Liver (tissue), 9 donors: ENCODE data around the gene ENTPD6. TPM values are rescaled to one million over a fixed set of nuclear protein-coding genes. Genes with fewer than 3 reads are reported as not detected.

ENCODE experiments used
- DNase-seq: peaks from one replicate; pipeline ENCODE4 v3.0.0-alpha.2; 2017; ENCODE audit warnings: low spot score
- H3K27ac ChIP-seq, 2 donors: one replicate each; pipeline ENCODE4 v1.7.0; 2013; ENCODE audit warnings: inconsistent platforms in 2 of 2, low read length in 2 of 2, control low read depth in 1 of 2, low read depth in 1 of 2, mild to moderate bottlenecking in 1 of 2
- H3K27me3 ChIP-seq, 4 donors: one replicate each; pipeline versions ENCODE4 v1.6.1 to v1.7.0; 2013; ENCODE audit warnings: low read length in 3 of 4, inconsistent platforms in 1 of 4, mild to moderate bottlenecking in 1 of 4, moderate library complexity in 1 of 4; ENCODE audit not compliant: control insufficient read depth in 4 of 4, insufficient read depth in 4 of 4
- H3K36me3 ChIP-seq, 4 donors: one replicate each; pipeline versions ENCODE4 v1.6.1 to v1.7.0; 2013; ENCODE audit warnings: low read length in 3 of 4, mild to moderate bottlenecking in 3 of 4, low read depth in 1 of 4, moderate library complexity in 1 of 4; ENCODE audit not compliant: control insufficient read depth in 4 of 4, insufficient read depth in 3 of 4
- H3K4me1 ChIP-seq, 4 donors: one replicate each; pipeline versions ENCODE4 v1.6.1 to v1.7.0; 2013; ENCODE audit warnings: low read length in 3 of 4, mild to moderate bottlenecking in 3 of 4, moderate library complexity in 1 of 4; ENCODE audit not compliant: control insufficient read depth in 4 of 4, insufficient read depth in 4 of 4
- H3K4me3 ChIP-seq, 3 donors: one replicate each; pipeline versions ENCODE4 v1.6.1 to v1.7.0; 2013; ENCODE audit warnings: low read length in 3 of 3, control low read depth in 1 of 3, low read depth in 1 of 3, mild to moderate bottlenecking in 1 of 3
- H3K9ac ChIP-seq, 2 donors: one replicate each; pipeline ENCODE4 v1.7.0; 2013; ENCODE audit warnings: low read length in 2 of 2, mild to moderate bottlenecking in 2 of 2, moderate library complexity in 2 of 2, control low read depth in 1 of 2, low read depth in 1 of 2
- H3K9me3 ChIP-seq, 4 donors: one replicate each; pipeline versions ENCODE4 v1.6.1 to v1.7.0; 2013; ENCODE audit warnings: low read length in 3 of 4; ENCODE audit not compliant: control insufficient read depth in 4 of 4
- EGR1 ChIP-seq, 2 donors: IDR thresholded peaks; 2 replicates each; pipeline ENCODE4 v1.6.1; 2016 to 2018; ENCODE audit warnings: antibody characterized with exemption in 2 of 2, low read depth in 2 of 2
- FOXA1 ChIP-seq: IDR thresholded peaks from 2 replicates; pipeline ENCODE4 v1.6.1; 2016; ENCODE audit warnings: antibody characterized with exemption
- FOXA2 ChIP-seq: IDR thresholded peaks from 2 replicates; pipeline ENCODE4 v1.6.1; 2016; ENCODE audit warnings: antibody characterized with exemption
- GABPA ChIP-seq, 2 donors: IDR thresholded peaks in 1 of 2; conservative IDR thresholded peaks in 1 of 2; 2 replicates each; pipeline ENCODE4 v1.6.1; 2016; ENCODE audit warnings: antibody characterized with exemption in 2 of 2, mild to moderate bottlenecking in 1 of 2, moderate library complexity in 1 of 2
- HNF4A ChIP-seq, 2 donors: conservative IDR thresholded peaks; 2 replicates each; pipeline ENCODE4 v1.6.1; 2016; ENCODE audit warnings: antibody characterized with exemption in 2 of 2, mild to moderate bottlenecking in 2 of 2
- HNF4G ChIP-seq: IDR thresholded peaks from 2 replicates; pipeline ENCODE4 v1.6.1; 2016; ENCODE audit warnings: antibody characterized with exemption
- JUND ChIP-seq, 2 donors: IDR thresholded peaks; 2 replicates each; pipeline ENCODE4 v1.6.1; 2016; ENCODE audit warnings: antibody characterized with exemption in 2 of 2
- NR2F2 ChIP-seq: IDR thresholded peaks from 2 replicates; pipeline ENCODE4 v1.6.1; 2016; ENCODE audit warnings: antibody characterized with exemption
- RAD21 ChIP-seq, 2 donors: IDR thresholded peaks; 2 replicates each; pipeline ENCODE4 v1.6.1; 2016; ENCODE audit warnings: antibody characterized with exemption in 2 of 2, mild to moderate bottlenecking in 2 of 2
- RXRA ChIP-seq, 2 donors: IDR thresholded peaks; 2 replicates each; pipeline ENCODE4 v1.6.1; 2017 to 2018; ENCODE audit warnings: antibody characterized with exemption in 2 of 2, mild to moderate bottlenecking in 1 of 2
- SP1 ChIP-seq: IDR thresholded peaks from 2 replicates; pipeline ENCODE4 v1.6.1; 2018; ENCODE audit warnings: antibody characterized with exemption, mild to moderate bottlenecking
- TAF1 ChIP-seq: conservative IDR thresholded peaks from 2 replicates; pipeline ENCODE4 v1.6.1; 2016; ENCODE audit warnings: antibody characterized with exemption, mild to moderate bottlenecking
- YY1 ChIP-seq: IDR thresholded peaks from 2 replicates; pipeline ENCODE4 v1.6.1; 2016; ENCODE audit warnings: antibody characterized with exemption, mild to moderate bottlenecking
- WGBS: extraction: QIAGEN DNeasy Blood & Tissue Kit; methylation state at CpG from one replicate; pipeline ENCODE4 v1.1.7; 2013; 5-methylcytosine and 5-hydroxymethylcytosine counted together
- polyA plus RNA-seq, 2 donors: library from polyadenylated mRNA; stranded (reverse) in 1 of 2; unstranded in 1 of 2; fragments of 200-250 nt in 1 of 2; fragments of >200 nt in 1 of 2; fragmentation: Nextera tagmentation in 1 of 2; extraction: Ambion mirVana in 1 of 2; gene quantifications; one replicate each; pipeline versions ENCODE4 v1.2.1 to v1.2.3, GENCODE V29; 2013 to 2015
- total RNA-seq, 2 donors: library from RNA; depleted of rRNA; stranded (reverse); fragments of >200 nt; gene quantifications; one replicate each; pipeline ENCODE4 v1.2.3, GENCODE V29; 2014
- TF ChIP-seq, protein P1 (sequence below): fragments of 150-350 bp; IDR thresholded peaks from 2 replicates; pipeline ENCODE4 v1.5.1; 2017; ENCODE audit warnings: improper control_type of control experiment, low read depth, low read length; ENCODE audit not compliant: missing input control
- TF ChIP-seq, protein P2 (sequence below): IDR thresholded peaks from 2 replicates; pipeline ENCODE4 v1.6.1; 2016; ENCODE audit warnings: antibody characterized with exemption
- TF ChIP-seq, protein P3 (sequence below): IDR thresholded peaks from 2 replicates; pipeline ENCODE4 v1.6.1; 2016; ENCODE audit warnings: antibody characterized with exemption
- TF ChIP-seq, protein P4 (sequence below): IDR thresholded peaks from 2 replicates; pipeline ENCODE4 v1.6.1; 2016; ENCODE audit warnings: antibody characterized with exemption
- donor health status: healthy.
- donor health status: healthy.
- donor health status: healthy.
- donor health status: healthy.
- donor health status: healthy.

Gene ENTPD6
- total and polyA plus RNA-seq, 4 donors, result 14.9 to 29.9 (median 24.4) TPM

DNA sequence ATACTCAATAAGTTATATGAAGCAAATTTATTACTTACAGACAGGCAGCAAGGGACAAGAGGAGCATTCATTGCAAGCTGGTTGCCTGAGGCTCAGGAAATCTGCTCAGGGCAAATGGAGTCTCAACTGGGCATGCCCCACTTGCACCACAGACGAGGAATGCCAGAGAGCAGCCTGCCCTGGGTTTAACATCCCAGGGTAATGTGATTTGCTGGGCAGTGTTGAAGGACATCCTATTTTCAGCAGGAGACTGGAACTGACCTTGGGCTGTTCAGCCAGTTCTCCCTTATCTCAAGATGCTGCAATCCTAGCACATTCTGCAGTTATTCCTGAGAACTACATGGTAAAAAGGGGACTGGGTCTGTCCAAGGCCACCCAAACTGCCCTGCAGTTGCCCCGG is 3.8 kb upstream of the ENTPD6 start:
- TF ChIP-seq YY1, result no peak
- TF ChIP-seq SP1, result no peak
- no peak for TF ChIP-seq EGR1 (IDR thresholded peaks at IDR 0.05; ENCODE audit: low read depth in 2 of 2)
- TF ChIP-seq NR2F2, result no peak
- no peaks in the 10 kb centered on the region for H3K27me3 ChIP-seq
- no peaks in the 10 kb centered on the region for H3K36me3 ChIP-seq
- no peak overlapping the region for H3K27ac ChIP-seq
- WGBS, result 57% methylated on average over 2 of the region's 2 CpGs
- H3K4me1 ChIP-seq, result peaks cover 2 to 12% (median 5%) of the 10 kb centered on the region in 4 donors
- DNase-seq, result no peak
- no peak overlapping the region for H3K9ac ChIP-seq
- no peak overlapping the region for H3K4me3 ChIP-seq
- H3K9me3 ChIP-seq, result no peaks in the 10 kb centered on the region

DNA sequence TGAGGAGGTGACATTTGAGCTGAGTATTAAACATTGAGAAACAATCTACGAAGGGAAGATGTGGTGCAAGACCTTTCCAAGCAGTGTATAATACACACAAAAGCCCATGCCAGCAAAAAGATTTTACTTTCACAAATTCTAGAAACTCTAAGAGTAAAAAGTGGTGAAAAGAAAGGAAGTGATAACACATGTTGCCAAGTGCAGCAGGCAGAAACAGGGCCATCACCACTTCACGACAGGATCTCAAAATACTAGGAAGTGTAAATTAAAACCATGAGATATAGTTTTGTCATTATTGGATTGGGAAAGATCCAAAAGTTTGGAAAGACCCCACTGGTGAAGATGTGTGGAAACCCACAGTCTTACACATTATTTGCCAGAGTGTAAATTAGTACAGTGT is 1.7 kb upstream of the ENTPD6 start:
- no peak overlapping the region for H3K4me3 ChIP-seq
- TF ChIP-seq RAD21 (IDR thresholded peaks at IDR 0.05), result no peak
- no peak for TF ChIP-seq EGR1 (IDR thresholded peaks at IDR 0.05; ENCODE audit: low read depth in 2 of 2)
- TF ChIP-seq, protein P1, sequence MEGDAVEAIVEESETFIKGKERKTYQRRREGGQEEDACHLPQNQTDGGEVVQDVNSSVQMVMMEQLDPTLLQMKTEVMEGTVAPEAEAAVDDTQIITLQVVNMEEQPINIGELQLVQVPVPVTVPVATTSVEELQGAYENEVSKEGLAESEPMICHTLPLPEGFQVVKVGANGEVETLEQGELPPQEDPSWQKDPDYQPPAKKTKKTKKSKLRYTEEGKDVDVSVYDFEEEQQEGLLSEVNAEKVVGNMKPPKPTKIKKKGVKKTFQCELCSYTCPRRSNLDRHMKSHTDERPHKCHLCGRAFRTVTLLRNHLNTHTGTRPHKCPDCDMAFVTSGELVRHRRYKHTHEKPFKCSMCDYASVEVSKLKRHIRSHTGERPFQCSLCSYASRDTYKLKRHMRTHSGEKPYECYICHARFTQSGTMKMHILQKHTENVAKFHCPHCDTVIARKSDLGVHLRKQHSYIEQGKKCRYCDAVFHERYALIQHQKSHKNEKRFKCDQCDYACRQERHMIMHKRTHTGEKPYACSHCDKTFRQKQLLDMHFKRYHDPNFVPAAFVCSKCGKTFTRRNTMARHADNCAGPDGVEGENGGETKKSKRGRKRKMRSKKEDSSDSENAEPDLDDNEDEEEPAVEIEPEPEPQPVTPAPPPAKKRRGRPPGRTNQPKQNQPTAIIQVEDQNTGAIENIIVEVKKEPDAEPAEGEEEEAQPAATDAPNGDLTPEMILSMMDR, result no peak
- TF ChIP-seq, protein P2, sequence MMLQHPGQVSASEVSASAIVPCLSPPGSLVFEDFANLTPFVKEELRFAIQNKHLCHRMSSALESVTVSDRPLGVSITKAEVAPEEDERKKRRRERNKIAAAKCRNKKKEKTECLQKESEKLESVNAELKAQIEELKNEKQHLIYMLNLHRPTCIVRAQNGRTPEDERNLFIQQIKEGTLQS, result no peak
- no peak for TF ChIP-seq JUND (IDR thresholded peaks at IDR 0.05)
- TF ChIP-seq, protein P3, sequence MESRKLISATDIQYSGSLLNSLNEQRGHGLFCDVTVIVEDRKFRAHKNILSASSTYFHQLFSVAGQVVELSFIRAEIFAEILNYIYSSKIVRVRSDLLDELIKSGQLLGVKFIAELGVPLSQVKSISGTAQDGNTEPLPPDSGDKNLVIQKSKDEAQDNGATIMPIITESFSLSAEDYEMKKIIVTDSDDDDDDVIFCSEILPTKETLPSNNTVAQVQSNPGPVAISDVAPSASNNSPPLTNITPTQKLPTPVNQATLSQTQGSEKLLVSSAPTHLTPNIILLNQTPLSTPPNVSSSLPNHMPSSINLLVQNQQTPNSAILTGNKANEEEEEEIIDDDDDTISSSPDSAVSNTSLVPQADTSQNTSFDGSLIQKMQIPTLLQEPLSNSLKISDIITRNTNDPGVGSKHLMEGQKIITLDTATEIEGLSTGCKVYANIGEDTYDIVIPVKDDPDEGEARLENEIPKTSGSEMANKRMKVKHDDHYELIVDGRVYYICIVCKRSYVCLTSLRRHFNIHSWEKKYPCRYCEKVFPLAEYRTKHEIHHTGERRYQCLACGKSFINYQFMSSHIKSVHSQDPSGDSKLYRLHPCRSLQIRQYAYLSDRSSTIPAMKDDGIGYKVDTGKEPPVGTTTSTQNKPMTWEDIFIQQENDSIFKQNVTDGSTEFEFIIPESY, result no peak
- no peak for TF ChIP-seq FOXA1
- no peak for TF ChIP-seq YY1
- no peak for TF ChIP-seq NR2F2
- TF ChIP-seq FOXA2, result no peak
- no peak for DNase-seq
- no peaks in the 10 kb centered on the region for H3K9me3 ChIP-seq
- no peak overlapping the region for H3K9ac ChIP-seq
- no peak overlapping the region for H3K27ac ChIP-seq
- H3K36me3 ChIP-seq, result no peaks in the 10 kb centered on the region
- no peaks in the 10 kb centered on the region for H3K27me3 ChIP-seq
- H3K4me1 ChIP-seq, result peaks cover 3 to 13% (median 7%) of the 10 kb centered on the region in 4 donors
- 77% methylated on average over 2 of the region's 2 CpGs for WGBS

DNA sequence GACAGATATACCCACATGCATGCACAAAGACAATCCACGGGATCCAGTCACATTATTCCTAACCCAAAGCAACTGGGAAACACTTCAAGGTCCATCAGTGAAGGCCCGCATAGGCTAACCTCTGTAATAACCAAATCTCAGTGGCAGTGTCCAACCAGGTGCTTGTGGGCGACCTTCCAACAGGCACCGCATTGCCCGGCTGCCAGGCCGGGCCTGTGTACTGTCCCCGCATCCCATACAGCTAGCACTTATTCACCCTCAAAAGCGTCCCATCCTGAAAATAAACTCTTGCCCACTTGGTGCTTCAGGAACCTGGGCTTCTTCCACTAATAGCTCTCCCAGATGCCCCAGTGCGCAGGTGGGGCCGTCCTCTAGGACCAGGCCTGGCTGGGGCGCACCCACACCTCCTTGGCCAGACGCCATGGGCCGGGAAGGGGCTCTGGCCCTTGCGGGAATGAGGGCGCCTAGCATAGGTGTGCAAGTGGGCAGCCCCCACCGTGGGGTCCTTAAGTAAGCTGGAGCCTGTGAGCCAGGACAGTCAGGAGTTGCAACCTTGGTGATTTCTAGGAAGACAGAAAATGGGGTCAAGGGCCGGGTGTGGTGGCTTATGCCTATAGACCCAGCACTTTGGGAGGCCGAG is 1.1 kb upstream of the ENTPD6 start:
- TF ChIP-seq, protein P3, result no peak
- TF ChIP-seq GABPA (IDR thresholded peaks at IDR 0.05 in 1 of 2, conservative IDR thresholded peaks at IDR 0.05 in 1 of 2) (no peak), TAF1 (no peak), NR2F2 (no peak), JUND (IDR thresholded peaks at IDR 0.05) (no peak), YY1 (no peak), RXRA (IDR thresholded peaks at IDR 0.05) (no peak), HNF4G (no peak), HNF4A (conservative IDR thresholded peaks at IDR 0.05) (no peak)
- TF ChIP-seq, protein P4, sequence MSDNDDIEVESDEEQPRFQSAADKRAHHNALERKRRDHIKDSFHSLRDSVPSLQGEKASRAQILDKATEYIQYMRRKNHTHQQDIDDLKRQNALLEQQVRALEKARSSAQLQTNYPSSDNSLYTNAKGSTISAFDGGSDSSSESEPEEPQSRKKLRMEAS, result no peak
- TF ChIP-seq, protein P2, result no peak
- peaks cover 3 to 13% (median 7%) of the 10 kb centered on the region in 4 donors for H3K4me1 ChIP-seq
- H3K27me3 ChIP-seq, result no peaks in the 10 kb centered on the region
- DNase-seq, result no peak
- no peak overlapping the region for H3K27ac ChIP-seq
- H3K9ac ChIP-seq, result no peak overlapping the region
- H3K36me3 ChIP-seq, result no peaks in the 10 kb centered on the region
- H3K9me3 ChIP-seq, result no peaks in the 10 kb centered on the region
- 94% methylated on average over 18 of the region's 18 CpGs for whole genome bisulfite sequencing
- no peak overlapping the region for H3K4me3 ChIP-seq
